GM21576 (cell line): Measurements from ENCODE around the gene DNALI1.

ENCODE experiments used
- ATAC-seq: cut with Tn5 transposase; IDR thresholded peaks from one replicate; pipeline ENCODE4 v1.9.1; 2021; ENCODE audit warnings: mild to moderate bottlenecking, moderate library complexity; ENCODE audit not compliant: unreplicated experiment

Gene DNALI1

DNA sequence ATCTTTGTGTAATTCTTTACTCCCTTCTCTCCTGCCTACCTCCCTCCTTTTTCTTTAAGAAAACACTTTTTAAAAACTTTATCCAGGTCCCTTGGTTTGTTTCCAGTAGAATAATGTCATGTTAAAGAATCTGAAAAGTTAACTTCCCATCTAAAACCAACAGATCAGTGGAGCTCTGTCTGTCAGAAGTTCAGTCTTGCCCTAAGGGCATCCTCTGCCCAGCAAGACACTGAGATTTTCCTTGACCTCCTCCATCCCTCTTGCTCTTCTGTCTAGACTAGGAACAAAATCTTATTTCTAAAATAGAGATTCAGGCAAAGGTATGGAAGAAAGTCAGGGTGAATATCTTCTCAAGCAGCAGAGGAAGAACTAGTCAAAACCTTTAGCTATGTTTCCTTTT is 44.7 kb downstream of the DNALI1 start:
- no peak for ATAC-seq

DNA sequence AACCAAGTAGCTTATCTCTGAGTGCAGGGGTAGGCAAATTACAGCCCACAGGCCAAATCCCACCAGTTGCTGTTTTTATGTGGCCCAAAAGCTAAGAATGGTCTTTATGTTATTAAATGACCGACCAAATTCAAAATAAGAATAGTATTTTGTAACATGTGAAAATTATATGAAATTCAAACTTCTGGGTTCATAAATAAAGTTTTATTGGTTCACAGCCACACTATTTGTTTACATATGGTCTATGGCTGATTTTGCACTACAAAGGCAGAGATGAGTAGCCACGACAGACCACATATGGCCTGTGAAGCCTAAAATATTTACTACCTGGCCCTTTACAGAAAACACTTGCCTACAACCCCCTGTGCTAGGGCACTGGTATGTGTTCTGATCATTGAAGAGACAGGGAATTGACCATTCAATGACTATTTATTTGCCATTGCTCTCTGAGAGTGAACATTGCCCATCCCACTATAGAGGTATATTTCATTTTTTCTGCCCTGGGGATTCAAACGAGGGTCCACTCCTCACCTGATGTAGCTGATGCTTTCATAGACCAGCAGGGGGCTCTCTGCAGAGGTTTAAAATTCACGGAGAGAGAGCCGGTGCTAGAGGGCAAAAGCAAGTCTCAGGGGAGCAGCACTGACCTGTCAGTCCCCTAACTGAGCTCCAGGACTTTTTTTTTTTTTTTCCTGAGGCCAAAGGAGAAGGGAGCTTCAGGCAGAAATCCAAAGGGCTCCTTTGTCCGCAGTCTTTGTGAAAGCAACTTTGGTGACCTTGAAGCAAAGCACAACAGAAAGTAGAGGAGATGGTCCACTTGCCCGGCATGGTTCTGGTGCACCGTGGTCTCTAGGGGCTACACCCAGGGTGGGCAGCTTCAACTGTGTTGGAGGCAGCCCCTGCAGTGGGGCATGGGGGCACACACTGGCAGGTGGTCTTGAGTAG is 46.3 kb downstream of the DNALI1 start:
- no peak for ATAC-seq

DNA sequence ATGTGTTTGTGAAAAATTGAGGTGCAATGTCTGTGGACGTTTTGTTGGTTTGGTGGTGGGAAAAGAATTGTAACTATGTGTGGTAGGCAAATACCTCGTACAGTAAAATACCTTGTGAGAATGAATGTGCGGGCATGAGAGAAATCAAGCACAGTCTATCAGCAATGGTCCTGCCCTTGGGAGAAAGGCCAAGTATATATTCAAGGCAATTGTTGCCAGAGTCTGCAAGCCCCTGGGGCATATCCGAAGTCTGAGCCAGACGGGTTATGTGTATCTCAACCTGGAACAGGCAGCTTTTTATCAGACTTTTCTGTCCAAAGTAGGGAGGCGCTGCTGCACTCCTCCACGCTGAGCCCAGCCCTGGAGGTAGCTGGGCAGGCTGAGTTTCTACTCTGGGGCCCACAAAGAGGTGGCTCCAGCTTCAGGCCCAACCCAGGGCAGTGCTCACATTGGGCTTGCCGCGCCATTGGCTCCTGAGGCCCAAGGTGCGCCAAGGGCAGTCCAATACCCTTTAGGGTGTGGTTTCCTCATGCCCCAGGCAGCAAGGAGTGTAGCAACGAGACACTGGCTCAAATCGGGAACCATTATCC is 48.4 kb downstream of the DNALI1 start:
- no peak for ATAC-seq

DNA sequence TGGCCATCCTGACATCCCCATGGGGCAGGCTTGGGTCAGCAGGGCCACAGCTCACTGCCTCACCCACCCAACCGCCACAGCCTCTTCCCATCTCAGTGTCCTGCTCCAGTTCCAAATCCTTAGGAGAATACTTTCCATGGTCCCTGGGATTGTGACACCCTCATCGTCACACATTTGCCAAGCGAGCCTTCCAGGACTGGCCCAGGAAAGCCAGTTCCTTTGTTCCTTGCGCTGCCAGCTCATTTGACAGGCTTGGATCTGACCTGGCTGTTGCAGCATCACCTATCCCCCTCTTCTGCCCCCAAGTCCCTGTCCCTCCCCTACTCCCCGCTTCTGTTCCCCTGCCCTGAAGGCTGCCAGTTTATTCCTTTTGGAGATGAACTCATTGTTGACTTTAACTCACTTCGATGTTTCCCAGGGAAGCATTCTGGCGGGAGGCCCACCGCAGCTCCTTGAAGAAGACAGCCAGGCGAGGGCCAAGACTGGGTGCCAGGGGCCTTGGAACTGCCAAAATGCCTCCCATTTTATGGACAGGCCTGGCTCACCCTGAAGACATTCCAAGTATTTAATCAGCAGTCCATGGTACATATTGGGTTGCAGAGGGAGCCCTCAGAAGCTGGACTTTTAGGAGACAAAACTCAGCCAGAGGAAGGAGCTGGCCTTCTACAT is 49.2 kb downstream of the DNALI1 start:
- ATAC-seq = no peak

DNA sequence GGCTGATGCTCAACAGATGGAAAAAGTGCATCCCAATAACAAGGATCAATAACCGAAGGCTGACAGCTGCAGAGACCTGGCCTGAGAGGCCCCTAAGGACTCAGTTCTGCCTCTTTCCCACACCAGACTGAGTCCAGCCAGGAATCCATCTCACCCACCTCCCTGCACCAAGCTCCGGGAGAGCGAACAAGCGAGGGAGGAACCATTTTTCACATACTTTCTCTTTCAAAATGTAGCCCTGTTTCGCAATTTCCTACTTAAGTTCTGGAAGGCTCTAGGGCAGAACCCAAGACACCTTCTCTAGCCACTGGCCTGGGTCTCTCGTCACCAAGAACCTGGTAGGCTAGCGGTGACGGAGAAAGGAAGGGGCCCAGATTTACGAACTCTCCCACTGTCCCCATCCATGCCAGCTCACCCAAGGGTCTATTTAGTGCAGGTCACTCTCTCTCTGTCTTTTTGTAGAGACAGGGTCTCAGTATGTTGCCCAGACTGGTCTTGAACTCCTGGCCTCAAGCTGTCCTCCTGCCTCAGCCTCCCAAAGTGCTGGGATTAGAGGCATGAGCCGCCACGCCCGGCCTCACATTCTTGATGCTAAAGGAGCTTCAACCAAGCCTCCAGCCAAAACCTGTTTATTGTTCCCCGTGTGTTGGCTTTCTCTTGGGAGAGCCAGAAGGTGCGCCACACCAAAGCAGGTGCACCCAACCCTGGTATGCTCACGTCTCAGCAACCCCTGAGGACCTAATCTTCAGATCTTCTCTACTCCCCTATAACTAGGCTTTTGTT is 49.9 kb downstream of the DNALI1 start:
- no peak for ATAC-seq

DNA sequence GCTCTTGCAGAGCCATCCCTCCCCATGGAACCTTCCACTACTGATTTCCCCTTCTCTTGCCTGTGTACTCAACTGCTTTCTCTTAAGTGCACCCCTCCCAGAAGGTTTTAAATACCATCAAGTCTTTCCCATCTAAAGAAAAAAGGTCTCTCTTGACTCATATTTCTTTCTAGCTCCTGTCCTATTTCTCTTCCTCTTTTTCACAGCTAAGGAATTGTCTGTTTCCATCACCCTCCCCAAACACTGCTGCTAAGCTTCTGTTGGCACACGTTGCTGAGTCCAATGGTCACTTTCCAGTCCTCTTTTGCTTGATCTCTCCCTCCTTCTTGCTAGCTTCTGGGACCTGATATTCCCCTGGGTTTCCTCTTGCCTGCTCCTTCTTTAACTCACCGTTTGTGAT is 52.3 kb downstream of the DNALI1 start:
- no peak for ATAC-seq

DNA sequence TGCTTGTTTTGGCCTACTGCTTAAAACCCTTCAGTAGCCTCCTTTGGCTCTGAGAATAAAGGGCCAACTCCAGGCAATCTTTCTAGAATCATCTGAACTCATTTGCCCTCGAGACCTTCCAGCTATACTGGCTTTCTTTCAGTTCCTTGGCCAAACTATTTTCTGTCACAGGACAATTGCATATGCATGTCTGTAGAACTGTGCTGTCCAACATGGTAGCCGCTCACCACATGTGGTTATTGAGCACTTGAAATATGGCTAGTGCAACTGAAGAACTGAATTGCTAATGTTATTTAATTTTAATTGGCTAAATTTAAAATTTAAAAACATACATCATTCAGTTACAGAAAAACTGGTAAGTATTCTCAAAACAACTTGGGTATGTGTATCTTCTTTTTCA is 53.3 kb downstream of the DNALI1 start:
- ATAC-seq = no peak

DNA sequence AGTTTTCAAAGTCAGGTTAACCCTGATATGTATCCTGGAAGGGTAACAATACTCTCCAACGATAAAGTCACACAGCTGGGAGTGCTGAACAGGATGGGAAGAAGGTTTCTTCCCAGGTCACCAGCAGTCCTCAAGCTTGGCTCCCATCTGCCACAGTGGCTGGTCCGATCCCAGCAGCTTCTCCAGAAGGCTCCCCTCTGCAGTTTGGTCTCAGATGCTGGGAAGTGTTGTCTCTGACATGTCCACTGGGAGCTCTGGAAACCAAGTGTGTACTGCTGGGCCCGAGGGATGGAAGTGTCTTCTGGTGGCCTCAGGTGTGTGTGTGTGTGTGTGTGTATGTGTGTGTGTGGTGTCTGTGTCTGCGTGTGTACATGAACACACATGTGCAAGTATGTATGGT is 55.4 kb downstream of the DNALI1 start:
- no peak for ATAC-seq

DNA sequence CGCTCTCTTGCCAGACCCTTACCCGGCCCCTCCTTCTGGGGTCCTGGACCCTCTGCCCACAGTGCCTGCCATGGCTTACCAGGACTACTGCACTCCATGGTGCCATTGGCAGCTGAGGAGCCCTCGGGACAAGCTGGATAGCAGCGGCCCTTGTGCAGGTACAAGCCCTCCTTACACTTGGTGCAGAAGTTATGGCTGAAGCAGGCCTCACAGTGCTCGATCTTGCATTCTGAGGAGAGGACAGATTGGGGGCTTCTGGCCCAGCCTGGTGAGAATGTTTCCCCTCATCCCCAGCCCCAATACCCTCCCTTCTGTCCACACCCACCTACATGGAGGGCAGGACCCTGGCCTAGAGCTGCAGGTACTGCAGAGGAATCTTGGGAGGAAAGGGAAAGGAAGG is 57.4 kb downstream of the DNALI1 start:
- ATAC-seq = no peak

DNA sequence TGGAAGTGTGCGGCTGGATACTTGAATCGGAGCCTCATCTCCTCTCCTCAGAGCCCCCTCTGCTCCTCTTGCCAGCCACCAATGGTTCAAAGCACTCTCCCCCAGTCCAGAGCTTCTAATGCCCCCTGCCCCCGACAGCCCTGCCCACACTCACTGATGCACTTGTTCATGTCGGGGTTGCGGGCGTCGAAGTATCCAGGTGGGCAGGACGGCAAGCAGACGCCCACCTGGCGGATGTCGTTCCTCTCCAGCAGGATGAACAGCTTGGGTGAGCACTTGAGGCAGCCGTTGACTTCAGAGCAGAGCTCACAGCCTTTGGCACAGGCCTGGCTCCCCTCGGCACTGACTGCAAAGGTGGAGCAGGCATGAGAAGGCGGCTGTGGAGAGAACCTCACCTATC is 59.6 kb downstream of the DNALI1 start:
- no peak for ATAC-seq
